NCI-H82 treated with DMSO at 0.1 percent for 48 hours (cell line): Measurements from ENCODE around the gene HLA-A.
"Not testable (repeated sequence)": the region's sequence is repeated elsewhere in the genome, so short reads cannot be mapped to it uniquely, and the experiment has no call there.

Experiments used
- DNase-seq: peaks from one replicate; lab custom pipeline; 2025; ENCODE audit not compliant: unreplicated experiment; lab: John Stamatoyannopoulos, UW

The HLA-A gene

DNA sequence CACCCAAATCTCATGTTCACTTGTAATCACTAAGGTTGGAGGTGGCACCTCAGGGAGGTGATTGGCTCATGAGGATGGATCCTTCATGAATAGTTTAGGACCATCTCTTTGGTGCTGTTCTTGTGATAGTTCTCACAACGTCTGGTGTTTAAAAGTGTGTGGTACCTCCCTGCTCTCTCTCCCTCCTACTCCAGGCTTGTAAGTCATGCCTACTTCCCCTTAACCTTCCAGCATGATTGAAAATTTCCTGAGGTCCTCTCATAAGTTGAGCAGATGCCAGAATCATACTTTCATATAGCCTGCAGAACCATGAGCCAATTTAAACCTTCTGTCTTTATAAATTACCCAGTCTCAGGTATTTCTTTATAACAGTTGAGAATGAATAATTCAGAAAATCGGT, 16.6 kb downstream of the HLA-A start:
- no peak for DNase-seq

DNA sequence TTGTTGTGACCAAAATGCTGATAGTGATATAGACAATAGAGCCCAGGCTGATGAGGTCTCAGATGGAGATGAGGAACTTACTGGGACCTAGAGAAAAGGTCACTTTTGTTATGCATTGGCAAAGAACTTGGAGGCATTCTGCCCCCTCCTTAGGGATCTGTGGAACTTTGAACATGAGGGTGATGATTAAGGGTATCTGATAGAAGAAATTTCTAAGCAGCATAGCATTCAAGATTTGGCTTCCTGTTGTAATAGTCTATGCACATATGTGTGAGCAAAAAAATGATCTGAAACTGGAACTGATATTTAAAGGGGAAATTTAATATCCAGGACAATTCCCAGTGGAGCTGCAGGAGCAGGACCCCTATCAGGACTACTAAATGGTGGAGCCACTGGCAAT, 17.1 kb downstream of the HLA-A start:
- no peak for DNase-seq

DNA sequence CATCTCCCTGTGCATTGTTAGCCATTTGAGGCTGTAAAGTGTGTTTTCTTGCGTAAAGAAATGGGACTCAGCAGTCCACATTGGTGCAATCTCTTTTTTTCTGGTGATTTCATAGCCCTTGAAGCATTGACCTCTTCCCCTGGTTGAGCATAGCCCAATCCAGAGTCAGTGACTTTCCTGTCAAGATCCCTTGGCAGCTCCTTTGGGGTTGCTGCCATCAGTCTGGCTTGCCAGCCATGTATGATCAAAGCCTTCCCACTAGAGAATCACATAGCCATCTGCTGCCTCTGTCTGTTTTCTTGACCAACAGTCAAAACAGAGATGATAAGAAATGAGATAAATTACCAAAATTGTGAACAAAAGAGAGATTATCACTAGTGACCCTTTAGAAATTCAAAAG, 19.6 kb downstream of the HLA-A start:
- DNase-seq, result no peak

DNA sequence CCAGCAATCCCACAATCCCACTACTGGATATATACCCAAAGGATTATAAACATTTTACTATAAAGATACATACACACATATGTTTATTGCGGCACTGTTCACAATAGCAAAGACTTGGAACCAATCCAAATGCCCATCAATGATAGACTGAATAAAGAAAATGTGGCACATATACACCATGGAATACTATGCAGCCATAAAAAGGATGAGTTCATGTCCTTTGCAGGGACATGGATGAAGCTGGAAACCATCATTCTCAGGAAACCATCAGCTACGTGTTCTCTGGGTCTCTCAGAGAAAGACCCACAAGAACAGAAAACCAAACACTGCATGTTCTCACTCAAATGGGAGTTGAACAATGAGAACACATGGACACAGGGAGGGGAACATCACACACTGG, 21.4 kb downstream of the HLA-A start:
- not testable (repeated sequence) for DNase-seq

DNA sequence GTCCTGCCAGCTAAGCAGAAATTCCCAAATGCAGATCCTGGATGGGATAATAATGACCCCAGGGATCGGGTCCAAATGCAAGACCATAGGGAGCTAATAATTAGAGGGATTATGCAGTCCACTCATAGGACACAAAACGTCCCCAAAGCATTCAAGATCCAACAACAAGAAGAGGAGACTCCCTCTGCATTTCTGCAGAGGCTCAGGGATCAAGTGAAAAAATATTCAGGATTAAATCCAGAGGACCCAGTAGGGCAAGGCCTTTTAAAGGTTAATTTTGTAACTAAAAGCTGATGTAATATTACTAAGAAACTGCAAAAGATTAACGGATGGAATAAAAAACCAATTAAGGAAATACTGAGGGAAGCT, 22.2 kb downstream of the HLA-A start:
- peak; percentile 63 for DNase-seq

DNA sequence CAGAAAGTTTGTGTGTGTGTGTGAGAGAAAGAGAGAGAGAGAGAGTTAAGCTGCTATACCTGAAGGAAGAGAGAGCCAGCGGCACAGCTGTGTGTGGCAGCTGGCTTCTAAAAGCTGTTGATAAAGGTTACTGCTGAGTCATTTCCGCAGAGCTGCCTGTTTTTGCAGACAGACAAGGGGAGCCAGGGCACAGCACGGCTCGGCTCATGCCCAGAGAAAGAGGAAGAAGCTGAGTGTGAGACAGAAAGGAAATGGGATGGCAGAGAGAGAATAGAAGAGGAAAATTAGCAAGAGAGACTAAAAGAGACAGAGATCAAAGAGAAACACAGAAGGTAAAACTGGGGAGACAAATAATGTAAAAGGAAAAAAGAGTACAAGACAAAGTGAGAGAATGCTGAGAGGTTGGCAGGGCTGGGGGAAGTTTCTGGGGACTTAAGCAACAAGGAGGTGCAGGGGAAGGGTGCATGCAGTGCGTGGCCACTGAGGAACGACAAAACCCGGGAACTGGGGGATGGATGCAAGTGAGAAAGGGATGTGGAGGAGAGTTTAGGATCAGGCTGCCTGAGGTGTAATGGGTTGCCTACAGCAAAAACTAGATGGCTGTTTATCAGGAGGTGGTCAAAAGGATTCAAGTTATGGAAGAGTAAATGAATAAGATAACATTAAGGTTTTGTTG, 22.7 kb downstream of the HLA-A start:
- DNase-seq, result peak; percentile 66

DNA sequence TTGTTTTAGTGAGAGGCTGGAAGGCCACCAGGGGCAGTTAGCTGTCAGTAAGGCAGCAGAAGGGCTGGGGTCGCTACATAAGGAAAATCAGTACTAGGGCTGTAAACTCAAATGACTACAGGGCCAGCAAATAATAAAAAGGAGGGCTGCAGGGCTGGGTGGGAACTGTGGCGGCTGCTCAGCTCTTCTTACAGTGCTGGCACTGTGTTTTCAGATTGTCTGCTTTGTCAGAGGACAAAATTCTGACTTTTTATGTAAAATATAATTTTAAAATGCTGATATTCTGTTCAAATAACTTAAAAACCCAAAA, 23.2 kb downstream of the HLA-A start:
- no peak for DNase-seq

DNA sequence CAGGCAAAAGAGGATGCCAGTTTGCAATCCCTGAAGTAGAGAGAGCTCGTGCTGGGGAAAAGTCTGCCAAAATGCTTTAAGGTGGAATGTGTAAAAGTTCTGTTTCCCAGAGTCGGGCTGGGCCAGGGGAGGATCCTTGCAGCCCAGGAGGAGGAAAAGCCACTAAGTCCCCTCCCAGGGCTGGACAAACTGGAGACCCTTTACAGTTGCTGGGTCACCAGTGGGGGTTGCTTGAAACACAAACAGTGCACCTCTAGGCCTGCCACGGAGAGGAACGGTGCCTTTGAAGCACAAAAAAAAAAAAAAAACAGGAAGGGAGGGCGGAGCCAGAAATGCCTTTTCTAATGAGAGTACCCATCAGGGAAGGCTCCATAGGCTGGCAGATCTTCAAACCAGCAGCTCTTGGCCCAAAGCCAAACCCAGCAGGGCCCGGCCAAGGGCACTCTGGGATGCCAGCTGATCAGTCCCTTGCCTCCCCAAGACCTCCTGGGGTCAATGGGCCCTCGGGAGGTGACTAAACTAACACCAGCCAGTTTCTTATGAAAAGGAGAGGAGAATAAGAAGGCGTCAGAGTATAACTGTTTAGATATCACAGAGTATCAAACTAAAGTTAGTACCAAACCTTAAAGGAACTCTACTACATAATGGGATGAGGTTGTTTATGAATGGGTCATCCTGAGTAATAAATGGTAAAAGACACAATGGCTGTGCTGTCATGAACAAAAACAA, 23.7 kb downstream of the HLA-A start:
- DNase-seq, result no peak

DNA sequence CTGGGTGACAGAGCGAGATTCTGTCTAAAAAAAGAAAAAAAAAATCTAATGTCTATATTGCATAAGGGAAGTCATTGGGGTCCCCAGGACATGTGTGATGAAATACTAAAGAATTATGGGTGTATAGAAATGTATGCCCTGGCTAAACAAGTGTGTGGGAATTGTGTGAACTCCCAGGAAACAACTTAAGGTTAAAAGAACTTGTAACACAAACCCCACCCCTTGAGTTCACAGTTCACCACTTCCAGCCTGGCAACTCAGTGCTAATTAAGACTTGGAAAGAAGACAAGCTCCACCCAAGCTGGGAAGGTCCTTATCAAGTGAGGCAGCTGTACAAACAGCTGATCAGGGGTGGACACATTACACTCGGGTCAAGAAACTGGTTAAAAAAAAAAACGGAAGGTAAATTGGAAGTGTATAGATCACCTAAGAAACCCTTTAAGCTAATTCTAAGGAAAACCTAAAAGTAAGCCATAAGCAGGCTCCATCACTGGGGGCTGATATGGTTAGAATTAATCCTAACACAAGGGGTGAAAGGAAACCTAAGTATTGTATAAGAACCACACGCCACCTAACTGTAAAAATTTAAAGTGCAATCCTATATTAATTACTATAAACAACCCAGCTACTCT, 25.2 kb downstream of the HLA-A start:
- no peak for DNase-seq

DNA sequence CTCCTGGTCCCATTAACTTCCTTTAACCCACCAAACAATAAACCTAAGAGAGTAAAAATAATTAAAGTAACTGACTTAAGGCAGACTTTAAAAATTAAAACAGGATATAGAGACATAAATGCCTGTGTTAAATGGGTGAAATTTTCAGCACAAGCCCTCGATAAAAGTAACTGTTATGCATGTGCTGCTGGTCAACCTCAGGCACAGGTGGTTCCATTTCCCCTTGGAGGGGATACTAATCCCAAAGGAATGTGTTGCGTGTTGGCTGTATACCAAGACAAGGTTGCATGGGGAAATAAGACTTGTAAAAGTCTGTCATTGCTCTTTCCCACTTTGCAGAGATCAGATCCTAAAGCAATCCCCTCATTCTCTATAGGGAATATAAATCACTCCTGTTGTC, 25.8 kb downstream of the HLA-A start:
- no peak for DNase-seq

DNA sequence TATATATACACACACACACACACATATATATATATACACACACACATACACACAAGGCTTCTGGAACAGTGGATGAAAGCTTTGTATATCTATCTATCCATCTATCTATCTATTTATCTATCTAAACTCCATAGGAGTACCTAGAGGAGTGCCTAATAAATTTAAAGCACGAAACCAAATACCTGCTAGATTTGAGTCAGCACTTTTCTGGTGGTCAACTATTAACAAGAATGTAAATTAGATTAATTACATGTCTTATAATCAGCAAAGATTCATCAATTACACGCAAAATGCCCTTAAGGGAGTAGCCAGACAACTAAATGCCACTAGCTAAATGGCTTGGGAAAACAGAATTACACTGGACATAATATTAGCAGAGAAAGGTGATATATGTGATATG, 26.6 kb downstream of the HLA-A start:
- no peak for DNase-seq

DNA sequence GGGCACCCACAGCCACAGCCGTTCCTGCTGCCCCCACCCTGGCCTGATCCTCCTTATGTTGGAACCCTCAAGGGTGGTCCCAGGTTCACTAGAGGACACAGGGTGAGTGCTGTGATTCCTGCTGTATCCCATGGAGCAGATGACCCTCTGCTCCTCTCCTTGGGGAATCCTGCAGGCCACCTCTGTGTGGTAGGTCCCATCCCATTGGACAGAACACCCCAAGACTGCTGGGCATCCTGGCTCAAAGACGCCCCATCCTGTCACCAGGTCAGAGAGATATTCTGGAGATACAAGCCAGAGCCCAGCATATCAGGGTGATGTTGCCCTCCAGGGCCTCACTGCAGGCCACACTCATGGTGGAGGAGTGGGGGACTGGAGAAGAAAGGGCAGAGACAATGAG, 28.4 kb downstream of the HLA-A start:
- no peak for DNase-seq

DNA sequence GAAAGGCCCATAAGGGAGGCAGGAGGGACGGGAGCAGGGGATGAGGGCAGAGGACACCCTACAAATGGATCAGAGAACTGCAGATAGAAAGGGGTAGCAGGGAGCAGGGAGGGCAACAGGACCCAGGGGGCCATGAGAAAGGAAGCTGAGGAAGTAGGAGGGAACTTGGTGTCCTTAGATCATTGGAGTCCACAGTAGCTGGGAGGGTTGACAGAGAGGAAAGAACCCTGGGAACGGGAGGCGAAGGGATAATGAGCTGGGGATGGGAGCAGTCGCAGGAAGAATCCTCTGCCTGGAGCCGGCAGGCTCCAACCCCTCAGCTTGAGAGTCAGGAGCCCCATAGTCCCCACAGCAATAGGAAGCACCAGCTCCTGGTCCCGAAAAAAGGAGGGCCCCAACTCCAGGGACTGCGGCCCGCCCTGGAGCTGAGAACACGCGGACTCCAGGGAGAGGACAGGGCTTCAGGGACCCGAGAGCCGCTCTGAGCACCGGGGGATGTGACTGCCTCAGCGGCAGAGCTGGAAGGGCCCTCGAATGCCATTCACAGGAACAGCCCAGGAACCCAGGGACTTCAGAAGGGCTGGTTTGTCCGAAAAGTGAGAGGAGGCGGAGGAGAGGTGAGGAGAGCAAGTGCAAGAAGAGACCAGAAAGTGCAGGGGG, 32.7 kb downstream of the HLA-A start:
- no peak for DNase-seq

DNA sequence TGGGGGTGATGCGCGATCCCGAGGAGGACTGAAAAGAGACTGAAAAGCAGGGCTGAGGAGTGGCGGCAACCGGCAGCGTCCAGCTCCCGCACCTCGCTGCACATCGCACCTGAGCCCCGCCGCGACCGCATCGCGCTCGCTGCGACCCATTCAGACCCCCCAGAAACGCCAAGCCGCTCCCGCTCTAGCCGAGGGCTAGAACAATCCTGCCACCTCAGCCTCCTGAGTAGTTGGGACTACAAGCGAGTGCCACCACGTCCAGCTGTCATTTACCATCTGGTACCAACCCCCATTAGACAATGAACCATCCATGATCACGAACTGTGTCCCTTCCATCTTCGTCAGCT, 33.2 kb downstream of the HLA-A start:
- no peak for DNase-seq

DNA sequence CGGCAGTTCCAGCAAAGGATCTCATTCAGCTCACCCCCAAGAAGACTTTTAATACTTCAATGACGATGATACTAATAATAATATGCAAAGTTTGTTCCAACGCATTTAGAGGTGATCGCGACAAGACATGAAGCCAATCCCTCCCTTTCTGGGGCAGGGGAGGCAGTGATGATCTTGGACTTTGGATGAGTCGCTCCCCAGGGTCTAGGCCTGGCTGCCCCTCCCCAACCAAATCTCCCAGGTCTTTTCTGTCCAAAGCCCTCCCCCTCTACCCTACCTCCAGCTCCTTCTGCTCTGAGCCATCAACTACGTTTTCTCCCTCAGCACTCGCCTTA, 33.9 kb downstream of the HLA-A start:
- DNase-seq, result no peak

DNA sequence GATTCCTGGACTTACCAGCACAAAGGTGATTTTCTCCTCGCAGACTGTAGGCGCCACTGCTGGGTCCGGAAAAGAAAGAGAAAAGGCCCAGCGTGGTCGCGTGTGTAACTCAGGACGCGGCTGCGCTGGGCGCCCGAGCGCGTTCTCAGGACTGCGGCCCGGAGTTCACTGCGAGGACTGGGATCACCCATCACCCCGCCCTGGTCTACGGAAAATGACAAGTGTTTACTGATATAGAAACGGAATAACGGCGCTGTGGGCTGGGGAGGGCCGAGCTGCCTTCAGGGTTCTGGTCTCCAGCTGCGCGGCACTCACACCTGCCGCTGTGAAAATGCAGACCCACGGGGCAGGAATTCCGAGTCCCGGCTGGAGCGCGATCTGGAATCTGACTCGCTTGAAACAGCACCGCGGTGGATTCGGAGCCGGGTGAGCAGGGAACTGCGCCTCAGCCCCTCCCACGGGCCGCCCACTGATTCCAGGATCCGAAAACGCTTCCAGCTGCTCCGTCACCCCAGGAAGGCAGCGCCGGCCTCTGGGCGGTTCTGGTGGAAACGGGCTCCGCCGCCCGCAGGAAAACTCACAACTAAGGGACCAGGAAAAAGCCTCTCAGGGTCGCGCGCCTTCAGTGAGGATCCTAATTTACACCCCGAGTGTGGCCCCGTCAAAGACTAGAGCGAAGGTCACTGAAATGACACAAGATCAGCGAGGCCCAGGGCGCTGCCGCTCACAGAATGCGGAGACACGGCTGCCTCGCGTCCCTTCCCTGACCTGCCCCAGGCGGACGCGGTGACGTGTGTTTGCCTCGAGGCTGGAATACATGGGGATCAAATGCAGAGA, 34.5 kb downstream of the HLA-A start:
- no peak for DNase-seq

DNA sequence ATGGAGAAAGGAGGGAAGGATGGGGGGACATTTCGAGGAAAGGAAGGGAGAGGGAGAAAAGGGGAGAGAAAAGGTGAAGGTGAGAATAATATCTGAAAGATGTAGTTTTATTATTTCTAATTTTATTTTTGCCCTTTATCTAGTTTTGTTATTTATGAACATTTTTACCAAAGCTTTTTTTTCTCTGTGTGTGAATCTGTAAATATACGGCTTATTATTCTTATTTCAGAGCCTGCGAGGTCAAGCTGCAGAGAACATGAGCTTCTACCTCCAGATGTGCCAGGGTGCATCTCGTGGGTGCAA, 35.0 kb downstream of the HLA-A start:
- no peak for DNase-seq

DNA sequence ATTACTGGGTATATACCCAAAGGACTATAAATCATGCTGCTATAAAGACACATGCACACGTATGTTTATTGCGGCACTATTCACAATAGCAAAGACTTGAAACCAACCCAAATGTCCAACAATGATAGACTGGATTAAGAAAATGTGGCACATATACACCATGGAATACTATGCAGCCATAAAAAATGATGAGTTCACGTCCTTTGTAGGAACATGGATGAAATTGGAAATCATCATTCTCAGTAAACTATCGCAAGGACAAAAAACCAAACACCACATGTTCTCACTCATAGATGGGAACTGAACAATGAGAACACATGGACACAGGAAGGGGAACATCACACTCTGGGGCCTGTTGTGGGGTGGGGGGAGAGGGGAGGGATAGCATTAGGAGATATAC, 37.7 kb downstream of the HLA-A start:
- not testable (repeated sequence) for DNase-seq

DNA sequence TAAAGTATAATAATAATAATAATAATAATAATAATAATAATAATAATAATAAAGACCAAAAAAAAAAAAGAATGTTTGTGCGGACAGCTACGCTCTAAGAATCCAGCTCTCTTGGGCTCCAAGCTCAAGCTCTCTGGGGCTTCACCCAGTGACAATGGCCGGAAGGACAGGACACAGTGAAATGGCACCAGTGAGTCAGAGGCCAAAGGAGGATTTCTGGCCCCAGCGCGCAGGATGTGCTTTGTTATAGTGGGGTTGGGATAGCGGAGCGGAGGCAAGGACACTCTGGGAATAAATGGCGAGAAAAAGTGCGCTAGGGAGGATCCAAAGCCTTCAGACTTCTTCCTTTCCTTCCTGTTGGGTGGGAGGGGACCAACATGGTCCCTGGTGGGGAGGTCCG, 38.2 kb downstream of the HLA-A start:
- no peak for DNase-seq

DNA sequence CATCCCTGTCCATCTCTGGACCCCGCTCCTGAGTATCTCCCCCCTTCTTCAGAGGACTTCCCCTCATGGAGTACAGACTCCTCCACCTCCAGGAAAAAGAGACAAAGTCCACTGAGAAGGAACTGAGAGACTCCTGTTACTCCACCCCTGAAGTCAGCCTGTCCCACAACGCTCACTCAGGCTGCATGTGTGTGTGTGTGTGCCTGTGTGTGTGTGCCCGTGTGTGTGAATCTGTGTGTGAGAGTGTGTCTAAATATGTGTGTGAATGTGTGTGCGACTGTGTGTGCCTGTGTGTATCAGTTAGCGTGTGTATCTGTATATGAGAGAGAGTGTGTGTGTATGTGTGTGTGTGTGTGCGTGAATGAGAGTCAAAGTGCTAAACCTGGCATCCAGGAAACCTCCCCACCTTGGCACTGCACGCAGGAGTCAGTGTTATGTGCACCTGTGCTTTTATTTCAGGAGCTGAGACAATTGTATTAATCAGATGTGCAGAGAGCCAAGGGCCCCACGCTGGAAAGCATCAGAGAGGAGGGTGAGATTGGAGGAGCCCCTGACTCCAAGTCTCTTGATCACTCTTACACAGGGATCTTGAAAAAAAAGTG, 39.0 kb downstream of the HLA-A start:
- DNase-seq, result no peak

DNA sequence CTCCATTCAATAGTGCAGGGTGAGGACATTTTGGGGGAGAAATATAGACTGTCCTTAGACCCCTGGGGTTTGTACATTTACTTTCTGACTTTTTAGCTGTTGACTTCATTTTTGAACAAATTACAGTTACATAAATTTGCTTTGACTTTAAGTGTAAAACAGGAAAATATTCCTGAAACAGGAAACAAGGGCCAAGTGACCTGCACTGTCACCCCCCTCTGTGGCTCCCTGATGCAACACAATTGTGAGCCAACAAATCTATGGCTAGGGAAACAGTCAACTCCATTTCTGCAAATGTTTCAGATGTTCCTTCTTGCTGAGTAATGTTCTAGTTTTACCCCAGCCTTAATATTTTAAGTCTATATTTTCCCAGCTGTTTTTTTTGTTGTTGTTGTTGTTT, 39.8 kb downstream of the HLA-A start:
- no peak for DNase-seq
